Neural progenitor cell (in vitro differentiated cells): Measurements from ENCODE around the gene TMEM164. TPM values are rescaled to one million over a fixed set of nuclear protein-coding genes. Genes with fewer than 3 reads are reported as not detected.

ENCODE experiments used
- DNase-seq: peaks from one replicate; pipeline ENCODE4 v3.0.0-alpha.2; 2016; ENCODE audit warnings: low spot score
- H2AFZ ChIP-seq: fragments of 200-600 bp; sonication (generic); replicated peaks from 2 replicates; pipeline ENCODE4 v1.6.1; 2016; ENCODE audit warnings: antibody characterized with exemption
- H3F3A ChIP-seq: fragments of 200-600 bp; sonication (generic); 2 replicates; pipeline ENCODE4 v1.6.1; 2016; ENCODE audit warnings: antibody characterized with exemption, low read depth
- H3K27ac ChIP-seq: fragments of 200-600 bp; sonication (generic); 2 replicates; pipeline ENCODE4 v1.5.1; 2016; ENCODE audit warnings: mild to moderate bottlenecking
- H3K27me3 ChIP-seq: fragments of 200-600 bp; sonication (generic); 2 replicates; pipeline ENCODE4 v1.6.1; 2016; ENCODE audit warnings: mild to moderate bottlenecking, moderate library complexity
- H3K36me3 ChIP-seq: fragments of 200-600 bp; sonication (generic); 2 replicates; pipeline ENCODE4 v1.5.1; 2016
- H3K4me1 ChIP-seq: fragments of 200-600 bp; sonication (generic); 2 replicates; pipeline ENCODE4 v1.6.1; 2016; ENCODE audit warnings: mixed run types
- H3K4me2 ChIP-seq: fragments of 200-600 bp; sonication (generic); 2 replicates; pipeline ENCODE4 v1.6.1; 2016
- H3K4me3 ChIP-seq: fragments of 200-600 bp; sonication (generic); 2 replicates; pipeline ENCODE4 v1.5.1; 2016
- H3K79me2 ChIP-seq: fragments of 200-600 bp; sonication (generic); 2 replicates; pipeline ENCODE4 v1.6.1; 2016; ENCODE audit warnings: low read depth
- H3K9ac ChIP-seq: fragments of 200-600 bp; sonication (generic); 2 replicates; pipeline ENCODE4 v1.6.1; 2016
- H3K9me3 ChIP-seq: fragments of 200-600 bp; sonication (generic); 2 replicates; pipeline ENCODE4 v1.5.1; 2016; ENCODE audit warnings: low read depth
- H4K20me1 ChIP-seq: fragments of 200-600 bp; sonication (generic); 2 replicates; pipeline ENCODE4 v1.6.1; 2016; ENCODE audit warnings: low read depth
- H3K27ac Mint-ChIP-seq: 3 replicates; pipeline ENCODE4 v1.8.0; 2021; ENCODE audit warnings: mixed read lengths
- H3K27me3 Mint-ChIP-seq: 2 replicates; pipeline ENCODE4 v1.8.0; 2022; ENCODE audit warnings: low read depth, mild to moderate bottlenecking, inconsistent platforms, moderate library complexity, mixed read lengths; ENCODE audit not compliant: insufficient read depth
- H3K36me3 Mint-ChIP-seq: 3 replicates; pipeline ENCODE4 v1.8.0; 2021; ENCODE audit warnings: mixed read lengths
- H3K4me1 Mint-ChIP-seq: 3 replicates; pipeline ENCODE4 v1.8.0; 2021; ENCODE audit warnings: mixed read lengths
- H3K4me3 Mint-ChIP-seq: 3 replicates; pipeline ENCODE4 v1.8.0; 2021; ENCODE audit warnings: mild to moderate bottlenecking, moderate library complexity, mixed read lengths
- H3K9me3 Mint-ChIP-seq: 3 replicates; pipeline ENCODE4 v1.8.0; 2020; ENCODE audit warnings: mixed read lengths
- EZH2 ChIP-seq: fragments of 200-600 bp; sonication (generic); IDR thresholded peaks from 2 replicates; pipeline ENCODE4 v1.6.1; 2017; ENCODE audit warnings: antibody characterized with exemption, mild to moderate bottlenecking, moderate library complexity
- EZH2phosphoT487 ChIP-seq: fragments of 200-600 bp; sonication (generic); IDR thresholded peaks from 2 replicates; pipeline ENCODE4 v1.6.1; 2017; ENCODE audit warnings: antibody characterized with exemption
- total RNA-seq: library from RNA; depleted of rRNA; stranded (reverse); fragments of >200 nt; gene quantifications from 2 replicates; pipeline ENCODE4 v1.2.3, GENCODE V29; 2015; ENCODE audit warnings: low replicate concordance
- TF ChIP-seq, protein P1 (sequence below): fragments of 200-600 bp; sonication (generic); IDR thresholded peaks from 2 replicates; pipeline ENCODE4 v1.5.1; 2017; ENCODE audit warnings: antibody characterized with exemption, mild to moderate bottlenecking

The TMEM164 gene
- total RNA-seq, 1 donor from 2014 or later: 15.5 TPM

- Histone ChIP-seq H3K27ac (no peak overlapping the region), H3K4me1 (no peaks in the 10 kb centered on the region), H3K79me2 (no peaks in the 10 kb centered on the region), H3K9me3 (no peaks in the 10 kb centered on the region), H2AFZ (no peak overlapping the region), H3K9ac (no peak overlapping the region), H3K4me3 (no peak overlapping the region), H3K4me2 (no peak overlapping the region), H3K27me3 (no peaks in the 10 kb centered on the region), H4K20me1 (no peaks in the 10 kb centered on the region), H3F3A (no peaks in the 10 kb centered on the region), H3K36me3 (no peaks in the 10 kb centered on the region)
- Mint-ChIP-seq H3K27ac (no peak overlapping the region), H3K4me1 (no peaks in the 10 kb centered on the region), H3K4me3 (no peak overlapping the region), H3K27me3 (no peaks in the 10 kb centered on the region), H3K36me3 (no peaks in the 10 kb centered on the region), H3K9me3 (no peaks in the 10 kb centered on the region)
- no peak for DNase-seq
- TF ChIP-seq EZH2: no peak
Observed at GRCh38 chrX:110163488-110163887, 160.6 kb downstream of the TMEM164 start.

- no peaks in the 10 kb centered on the region for H3K4me1 ChIP-seq
- no peak for TF ChIP-seq EZH2phosphoT487
- TF ChIP-seq, protein P1, sequence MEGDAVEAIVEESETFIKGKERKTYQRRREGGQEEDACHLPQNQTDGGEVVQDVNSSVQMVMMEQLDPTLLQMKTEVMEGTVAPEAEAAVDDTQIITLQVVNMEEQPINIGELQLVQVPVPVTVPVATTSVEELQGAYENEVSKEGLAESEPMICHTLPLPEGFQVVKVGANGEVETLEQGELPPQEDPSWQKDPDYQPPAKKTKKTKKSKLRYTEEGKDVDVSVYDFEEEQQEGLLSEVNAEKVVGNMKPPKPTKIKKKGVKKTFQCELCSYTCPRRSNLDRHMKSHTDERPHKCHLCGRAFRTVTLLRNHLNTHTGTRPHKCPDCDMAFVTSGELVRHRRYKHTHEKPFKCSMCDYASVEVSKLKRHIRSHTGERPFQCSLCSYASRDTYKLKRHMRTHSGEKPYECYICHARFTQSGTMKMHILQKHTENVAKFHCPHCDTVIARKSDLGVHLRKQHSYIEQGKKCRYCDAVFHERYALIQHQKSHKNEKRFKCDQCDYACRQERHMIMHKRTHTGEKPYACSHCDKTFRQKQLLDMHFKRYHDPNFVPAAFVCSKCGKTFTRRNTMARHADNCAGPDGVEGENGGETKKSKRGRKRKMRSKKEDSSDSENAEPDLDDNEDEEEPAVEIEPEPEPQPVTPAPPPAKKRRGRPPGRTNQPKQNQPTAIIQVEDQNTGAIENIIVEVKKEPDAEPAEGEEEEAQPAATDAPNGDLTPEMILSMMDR: peak; percentile 64
- TF ChIP-seq EZH2: no peak
- H3K79me2 ChIP-seq: no peaks in the 10 kb centered on the region
- H2AFZ ChIP-seq: no peak overlapping the region
- H3K27ac Mint-ChIP-seq: no peak overlapping the region
- H4K20me1 ChIP-seq: no peaks in the 10 kb centered on the region
- no peaks in the 10 kb centered on the region for H3K9me3 ChIP-seq
- H3K36me3 ChIP-seq: no peaks in the 10 kb centered on the region
- H3K27ac ChIP-seq: no peak overlapping the region
- H3K4me3 Mint-ChIP-seq: no peak overlapping the region
- no peaks in the 10 kb centered on the region for H3K27me3 Mint-ChIP-seq
- no peak overlapping the region for H3K9ac ChIP-seq
- no peaks in the 10 kb centered on the region for H3K9me3 Mint-ChIP-seq
- H3K4me2 ChIP-seq: no peak overlapping the region
- no peak overlapping the region for H3K4me3 ChIP-seq
- no peaks in the 10 kb centered on the region for H3K4me1 Mint-ChIP-seq
- no peaks in the 10 kb centered on the region for H3F3A ChIP-seq
- DNase-seq: peak; percentile 63
- no peaks in the 10 kb centered on the region for H3K27me3 ChIP-seq
- peaks cover 25% of the 10 kb centered on the region for H3K36me3 Mint-ChIP-seq
Observed at GRCh38 chrX:110167952-110168451, 165.1 kb downstream of the TMEM164 start.

DNA sequence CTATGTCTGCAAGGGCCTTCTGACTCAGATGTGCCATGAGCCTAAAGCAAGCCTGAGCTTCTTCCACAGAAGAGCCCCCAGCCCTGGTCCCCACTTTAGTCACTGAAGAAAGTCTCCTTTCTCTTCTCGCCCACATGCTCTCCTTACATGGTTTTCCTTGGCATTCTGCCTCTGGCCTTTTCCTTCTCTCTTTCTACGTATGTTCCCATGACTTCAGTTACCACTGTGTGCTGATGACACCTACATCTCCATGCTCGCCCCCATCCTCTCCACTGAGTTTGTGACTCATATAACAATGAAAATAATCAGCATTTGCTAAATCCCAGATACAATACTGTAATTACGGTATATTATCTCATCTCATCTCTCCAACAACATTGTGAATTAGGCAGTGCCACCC, 165.7 kb downstream of the TMEM164 start:
- no peak overlapping the region for H3K27ac Mint-ChIP-seq
- H3K27me3 ChIP-seq: no peaks in the 10 kb centered on the region
- no peaks in the 10 kb centered on the region for H4K20me1 ChIP-seq
- no peak overlapping the region for H2AFZ ChIP-seq
- DNase-seq: no peak
- no peak overlapping the region for H3K4me2 ChIP-seq
- H3K4me1 Mint-ChIP-seq: no peaks in the 10 kb centered on the region
- H3F3A ChIP-seq: no peaks in the 10 kb centered on the region
- H3K9me3 Mint-ChIP-seq: no peaks in the 10 kb centered on the region
- H3K4me1 ChIP-seq: no peaks in the 10 kb centered on the region
- H3K27ac ChIP-seq: no peak overlapping the region
- H3K4me3 Mint-ChIP-seq: no peak overlapping the region
- H3K9ac ChIP-seq: no peak overlapping the region
- H3K9me3 ChIP-seq: no peaks in the 10 kb centered on the region
- no peaks in the 10 kb centered on the region for H3K79me2 ChIP-seq
- no peaks in the 10 kb centered on the region for H3K27me3 Mint-ChIP-seq
- H3K36me3 ChIP-seq: no peaks in the 10 kb centered on the region
- H3K36me3 Mint-ChIP-seq: peaks cover 31% of the 10 kb centered on the region
- TF ChIP-seq EZH2 (no peak), EZH2phosphoT487 (no peak)
- TF ChIP-seq, protein P1: no peak
- H3K4me3 ChIP-seq: no peak overlapping the region

- Mint-ChIP-seq H3K27me3 (no peaks in the 10 kb centered on the region), H3K9me3 (no peaks in the 10 kb centered on the region), H3K36me3 (peaks cover 41% of the 10 kb centered on the region), H3K27ac (no peak overlapping the region), H3K4me1 (no peaks in the 10 kb centered on the region), H3K4me3 (no peak overlapping the region)
- H3K4me3 ChIP-seq: no peak overlapping the region
- no peak for TF ChIP-seq EZH2
- TF ChIP-seq, protein P1: no peak
- no peak for TF ChIP-seq EZH2phosphoT487
- no peaks in the 10 kb centered on the region for H3K36me3 ChIP-seq
- no peak for DNase-seq
- no peaks in the 10 kb centered on the region for H3K4me1 ChIP-seq
- H4K20me1 ChIP-seq: no peaks in the 10 kb centered on the region
- H3K27ac ChIP-seq: no peak overlapping the region
- H3K9me3 ChIP-seq: no peaks in the 10 kb centered on the region
- H3K27me3 ChIP-seq: no peaks in the 10 kb centered on the region
- no peak overlapping the region for H3K9ac ChIP-seq
- no peaks in the 10 kb centered on the region for H3K79me2 ChIP-seq
- no peak overlapping the region for H3K4me2 ChIP-seq
- H2AFZ ChIP-seq: no peak overlapping the region
- no peaks in the 10 kb centered on the region for H3F3A ChIP-seq
Observed at GRCh38 chrX:110170029-110170428, 167.1 kb downstream of the TMEM164 start.
